Calu3 (cell line): ENCODE results near the gene TEX264. TPM values are rescaled to one million over a fixed set of nuclear protein-coding genes. Genes with fewer than 3 reads are reported as not detected.

Experiments used
- BruUV-seq: library from RNA; stranded (reverse); fragments of 400-500 nt; replicated peaks from 2 replicates; lab custom pipeline; 2021; lab: Mats Ljungman, UMichigan
- CTCF ChIA-PET: fragments of 300-600 bp; sonication (Branson Sonifier 250); formaldehyde crosslinking; loops from one replicate; lab custom pipeline; 2022; ENCODE audit warnings: antibody characterized with exemption; lab: Charles Lee
- DNase-seq: peaks from one replicate; pipeline ENCODE4 v3.0.0; 2022
- H3K27ac Mint-ChIP-seq: one replicate; pipeline ENCODE4 v1.8.0; 2022; ENCODE audit warnings: mixed read lengths; ENCODE audit not compliant: unreplicated experiment
- H3K27me3 Mint-ChIP-seq: one replicate; pipeline ENCODE4 v1.8.0; 2022; ENCODE audit warnings: mixed read lengths; ENCODE audit not compliant: unreplicated experiment
- H3K36me3 Mint-ChIP-seq: one replicate; pipeline ENCODE4 v1.8.0; 2022; ENCODE audit warnings: mild to moderate bottlenecking, moderate library complexity, mixed read lengths; ENCODE audit not compliant: insufficient read depth, unreplicated experiment
- H3K4me1 Mint-ChIP-seq: one replicate; pipeline ENCODE4 v1.8.0; 2022; ENCODE audit warnings: mild to moderate bottlenecking, low read depth, mixed read lengths; ENCODE audit not compliant: unreplicated experiment
- H3K4me3 Mint-ChIP-seq: one replicate; pipeline ENCODE4 v1.8.0; 2022; ENCODE audit warnings: mild to moderate bottlenecking, low read depth, moderate library complexity, mixed read lengths; ENCODE audit not compliant: unreplicated experiment
- H3K9me3 Mint-ChIP-seq: one replicate; pipeline ENCODE4 v1.8.0; 2022; ENCODE audit warnings: low read depth, mixed read lengths; ENCODE audit not compliant: unreplicated experiment
- intact Hi-C: fragments of 100-400 bp; cut with micrococcal nuclease; formaldehyde crosslinking; loops from one replicate; pipeline ENCODE4 v1.10.0; 2022; ENCODE audit not compliant: unreplicated experiment
- total RNA-seq: library from RNA; stranded (reverse); gene quantifications from 2 replicates; pipeline ENCODE4 v1.2.3, GENCODE V29; 2022
- TF ChIP-seq, protein P1 (sequence below): fragments of 200-600 bp; IDR thresholded peaks from one replicate; pipeline ENCODE4 v1.8.0; 2022; ENCODE audit warnings: antibody characterized with exemption; ENCODE audit not compliant: unreplicated experiment

TEX264 gene
- total RNA-seq, 1 experiment from 2014 or later = 37.0 TPM

DNA sequence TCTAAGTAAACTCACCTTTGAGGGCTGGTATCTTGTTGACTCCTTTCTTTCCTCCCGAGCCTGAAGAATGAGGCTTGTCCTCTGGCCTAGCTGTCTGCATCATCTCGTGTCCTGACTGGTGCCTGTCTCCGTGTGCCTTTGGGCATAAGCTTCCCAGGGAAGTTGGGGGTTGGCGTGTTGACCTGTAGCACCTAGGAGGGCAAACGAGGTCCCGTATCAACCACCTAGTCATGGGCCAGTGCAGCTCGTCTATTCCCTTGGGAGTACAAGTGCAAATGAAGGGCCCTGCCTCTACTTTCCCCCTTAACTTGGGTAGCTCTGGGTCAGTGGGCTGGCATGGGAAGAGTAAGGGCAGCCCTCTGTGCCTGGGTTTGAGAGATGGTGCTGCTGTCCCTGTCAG lies 8.7 kb downstream of the TEX264 start:
- H3K4me3 Mint-ChIP-seq = no peak overlapping the region
- CTCF ChIA-PET = no interaction called here
- no peak for DNase-seq
- TF ChIP-seq, protein P1, sequence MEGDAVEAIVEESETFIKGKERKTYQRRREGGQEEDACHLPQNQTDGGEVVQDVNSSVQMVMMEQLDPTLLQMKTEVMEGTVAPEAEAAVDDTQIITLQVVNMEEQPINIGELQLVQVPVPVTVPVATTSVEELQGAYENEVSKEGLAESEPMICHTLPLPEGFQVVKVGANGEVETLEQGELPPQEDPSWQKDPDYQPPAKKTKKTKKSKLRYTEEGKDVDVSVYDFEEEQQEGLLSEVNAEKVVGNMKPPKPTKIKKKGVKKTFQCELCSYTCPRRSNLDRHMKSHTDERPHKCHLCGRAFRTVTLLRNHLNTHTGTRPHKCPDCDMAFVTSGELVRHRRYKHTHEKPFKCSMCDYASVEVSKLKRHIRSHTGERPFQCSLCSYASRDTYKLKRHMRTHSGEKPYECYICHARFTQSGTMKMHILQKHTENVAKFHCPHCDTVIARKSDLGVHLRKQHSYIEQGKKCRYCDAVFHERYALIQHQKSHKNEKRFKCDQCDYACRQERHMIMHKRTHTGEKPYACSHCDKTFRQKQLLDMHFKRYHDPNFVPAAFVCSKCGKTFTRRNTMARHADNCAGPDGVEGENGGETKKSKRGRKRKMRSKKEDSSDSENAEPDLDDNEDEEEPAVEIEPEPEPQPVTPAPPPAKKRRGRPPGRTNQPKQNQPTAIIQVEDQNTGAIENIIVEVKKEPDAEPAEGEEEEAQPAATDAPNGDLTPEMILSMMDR = no peak
- no peaks in the 10 kb centered on the region for H3K27me3 Mint-ChIP-seq
- no peaks in the 10 kb centered on the region for H3K9me3 Mint-ChIP-seq
- H3K27ac Mint-ChIP-seq = no peak overlapping the region
- H3K36me3 Mint-ChIP-seq = no peaks in the 10 kb centered on the region
- intact Hi-C loops = loop anchor here (5.0 kb wide), 2 partner anchors 37 to 177 kb away; partner anchors contain the start of gene DCAF1
- no TSS peak for BruUV-seq
- H3K4me1 Mint-ChIP-seq = peaks cover 19% of the 10 kb centered on the region

DNA sequence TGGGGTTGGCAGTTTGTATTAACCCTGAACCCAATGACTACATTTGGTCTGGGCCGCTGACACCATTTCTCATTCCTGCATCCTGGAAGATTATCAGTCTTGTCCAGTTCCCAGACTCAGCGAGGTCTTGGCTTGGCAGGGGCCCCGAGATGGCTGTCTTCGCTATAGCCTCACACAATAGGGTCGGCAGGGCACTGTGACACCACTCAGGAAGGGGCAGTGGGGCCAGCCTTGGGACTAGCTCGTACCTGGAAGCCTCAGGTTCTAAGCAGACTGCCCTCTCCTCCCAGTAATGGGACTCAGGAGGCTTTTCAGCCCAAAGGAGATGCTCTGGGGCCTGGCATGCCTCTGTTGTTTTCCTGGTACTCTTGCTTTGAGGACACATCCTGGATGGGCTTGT lies 9.1 kb downstream of the TEX264 start:
- Mint-ChIP-seq H3K9me3 (no peaks in the 10 kb centered on the region), H3K27ac (no peak overlapping the region), H3K4me1 (peaks cover 19% of the 10 kb centered on the region), H3K4me3 (no peak overlapping the region), H3K27me3 (no peaks in the 10 kb centered on the region), H3K36me3 (no peaks in the 10 kb centered on the region)
- CTCF ChIA-PET = interaction anchor here (2.6 to 2.8 kb wide), 2 partner anchors 10 to 178 kb away, joined by 15 to 31 read pairs; no protein-coding TSS in a partner anchor
- intact Hi-C loops = loop anchor here (5.0 kb wide), 2 partner anchors 38 to 178 kb away; partner anchors contain the start of gene DCAF1
- TF ChIP-seq, protein P1 = no peak
- BruUV-seq = no TSS peak
- no peak for DNase-seq

DNA sequence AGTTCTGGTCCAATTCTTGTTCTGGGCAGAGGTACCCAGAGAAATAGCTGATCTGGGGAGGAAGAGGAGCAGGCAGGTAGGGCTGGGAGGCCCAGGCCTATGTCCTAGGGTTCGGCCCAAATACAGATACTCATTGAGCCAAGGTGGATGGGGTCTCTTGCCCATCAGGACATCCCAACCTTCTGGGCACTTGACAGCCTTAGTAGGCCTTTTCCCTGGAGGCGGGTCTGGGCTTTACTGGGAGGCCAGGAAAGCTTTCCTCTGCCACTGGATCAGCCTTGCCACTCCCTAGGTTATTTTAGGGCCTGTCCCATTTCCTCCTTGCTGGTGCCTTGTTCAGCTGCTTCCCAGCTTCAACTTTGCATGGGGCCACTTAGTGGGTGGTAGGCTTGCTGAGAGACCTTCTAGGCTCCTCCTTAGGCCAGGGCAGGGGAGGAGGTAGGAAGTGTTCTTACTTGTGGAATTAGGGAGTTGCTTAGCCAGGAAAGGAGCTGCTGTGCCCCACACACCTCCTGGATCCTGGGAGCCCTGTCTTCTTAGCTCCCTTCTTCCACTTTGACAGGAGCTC lies 9.7 kb downstream of the TEX264 start:
- TF ChIP-seq, protein P1 = no peak
- Mint-ChIP-seq H3K9me3 (no peaks in the 10 kb centered on the region), H3K4me1 (peaks cover 19% of the 10 kb centered on the region), H3K27ac (no peak overlapping the region), H3K4me3 (no peak overlapping the region), H3K36me3 (no peaks in the 10 kb centered on the region), H3K27me3 (no peaks in the 10 kb centered on the region)
- intact Hi-C loops = loop anchor here (5.0 kb wide), 2 partner anchors 38 to 178 kb away; partner anchors contain the start of gene DCAF1
- CTCF ChIA-PET = interaction anchor here (1.7 to 2.8 kb wide), 3 partner anchors 11 to 181 kb away, joined by 15 to 31 read pairs (median 24); partner anchors contain the start of gene DCAF1
- DNase-seq = no peak
- no TSS peak for BruUV-seq

DNA sequence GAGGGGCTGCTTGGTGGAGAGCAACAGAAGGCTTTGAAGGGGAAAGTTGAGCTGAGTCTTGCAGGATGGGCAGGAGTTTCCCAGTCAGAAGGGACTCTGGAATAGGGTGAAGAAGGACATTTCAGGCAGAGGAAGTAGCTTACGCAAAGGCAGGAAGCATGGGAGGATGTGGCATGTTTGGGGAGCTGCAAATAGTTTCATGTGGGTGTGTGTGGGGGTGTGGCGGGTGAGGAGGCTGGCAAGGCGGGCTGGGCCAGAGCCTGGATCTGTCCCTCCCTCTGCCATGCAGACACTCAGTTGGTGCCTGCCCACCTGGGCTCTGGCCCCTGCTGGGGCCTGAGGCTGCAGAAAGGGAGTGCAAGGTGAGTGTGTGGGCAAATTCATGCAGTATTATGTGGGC lies 10.4 kb downstream of the TEX264 start:
- DNase-seq = peak; percentile 14
- Mint-ChIP-seq H3K27me3 (no peaks in the 10 kb centered on the region), H3K27ac (no peak overlapping the region), H3K4me3 (no peak overlapping the region), H3K9me3 (no peaks in the 10 kb centered on the region), H3K36me3 (peaks cover 3% of the 10 kb centered on the region), H3K4me1 (peaks cover 19% of the 10 kb centered on the region)
- intact Hi-C loops = loop anchor here (5.0 kb wide), 2 partner anchors 39 to 179 kb away; partner anchors contain the start of gene DCAF1
- no TSS peak for BruUV-seq
- CTCF ChIA-PET = interaction anchor here (0.5 to 2.8 kb wide), 6 partner anchors 8 to 182 kb away, joined by 3 to 31 read pairs (median 18); partner anchors contain the start of gene DCAF1
- TF ChIP-seq, protein P1 = no peak
